Caco-2 (cell line): ENCODE data around the gene TIMP3. TPM values are rescaled to one million over a fixed set of nuclear protein-coding genes. Genes with fewer than 3 reads are reported as not detected.
"Not testable (repeated sequence)": the region's sequence is repeated elsewhere in the genome, so short reads cannot be mapped to it uniquely, and the experiment has no call there.

Experiments used
- BruUV-seq: library from RNA; stranded (reverse); fragments of 400-500 nt; replicated peaks from 2 replicates; lab custom pipeline; 2021; lab: Mats Ljungman, UMichigan
- CTCF ChIA-PET: fragments of 300-600 bp; sonication (Branson Sonifier 250); formaldehyde crosslinking; loops from one replicate; lab custom pipeline; 2022; ENCODE audit warnings: antibody characterized with exemption; lab: Charles Lee
- POLR2A ChIA-PET: fragments of 300-600 bp; sonication (Branson Sonifier 250); formaldehyde crosslinking; loops from one replicate; lab custom pipeline; 2022; ENCODE audit warnings: antibody characterized with exemption; lab: Charles Lee
- DNase-seq, 2 experiments: peaks; one replicate each; pipeline versions ENCODE4 v3.0.0 to v3.0.0-alpha.2; 2020 to 2022
- H3K27me3 ChIP-seq: replicated peaks from 2 replicates; pipeline ENCODE4 v1.6.0; 2011; ENCODE audit warnings: low read length; ENCODE audit not compliant: control insufficient read depth, insufficient read depth
- H3K36me3 ChIP-seq: 2 replicates; pipeline ENCODE4 v1.5.1; 2011; ENCODE audit warnings: low read length; ENCODE audit not compliant: control insufficient read depth, insufficient read depth
- H3K4me1 ChIP-seq: fragments of 250-450 bp; sonication (Bioruptor Pico); 2 replicates; pipeline ENCODE4 v1.5.1; 2020; ENCODE audit warnings: mild to moderate bottlenecking
- H3K4me3 ChIP-seq: 2 replicates; pipeline ENCODE4 v1.5.1; 2011; ENCODE audit warnings: low read depth, mild to moderate bottlenecking, control low read depth, low read length
- H3K9me3 ChIP-seq: fragments of 250-450 bp; sonication (Bioruptor Pico); 2 replicates; pipeline ENCODE4 v1.5.1; 2020; ENCODE audit warnings: mild to moderate bottlenecking, moderate library complexity
- H3K27ac Mint-ChIP-seq: one replicate; pipeline ENCODE4 v1.8.0; 2022; ENCODE audit warnings: mixed read lengths; ENCODE audit not compliant: unreplicated experiment
- H3K27me3 Mint-ChIP-seq: one replicate; pipeline ENCODE4 v1.8.0; 2022; ENCODE audit warnings: mixed read lengths; ENCODE audit not compliant: insufficient read depth, unreplicated experiment
- H3K36me3 Mint-ChIP-seq: one replicate; pipeline ENCODE4 v1.8.0; 2022; ENCODE audit warnings: mild to moderate bottlenecking, mixed read lengths; ENCODE audit not compliant: insufficient read depth, unreplicated experiment
- H3K4me1 Mint-ChIP-seq: one replicate; pipeline ENCODE4 v1.8.0; 2022; ENCODE audit warnings: low read depth, mixed read lengths; ENCODE audit not compliant: unreplicated experiment
- H3K4me3 Mint-ChIP-seq: one replicate; pipeline ENCODE4 v1.8.0; 2022; ENCODE audit warnings: mild to moderate bottlenecking, moderate library complexity, mixed read lengths; ENCODE audit not compliant: unreplicated experiment
- H3K9me3 Mint-ChIP-seq: one replicate; pipeline ENCODE4 v1.8.0; 2022; ENCODE audit warnings: mixed read lengths; ENCODE audit not compliant: unreplicated experiment
- CTCF ChIP-seq, 2 experiments: fragments of 200-600 bp in 1 of 2; IDR thresholded peaks; 1 replicate in 1 of 2; 2 replicates in 1 of 2; pipeline versions ENCODE4 v1.5.1 to v1.8.0; 2011 to 2022; ENCODE audit warnings: antibody characterized with exemption in 1 of 2, control low read depth in 1 of 2, inconsistent platforms in 1 of 2, low read depth in 1 of 2, low read length in 1 of 2, mild to moderate bottlenecking in 1 of 2, moderate library complexity in 1 of 2; ENCODE audit not compliant: insufficient read depth in 1 of 2, severe bottlenecking in 1 of 2, unreplicated experiment in 1 of 2
- intact Hi-C: fragments of 100-400 bp; cut with micrococcal nuclease; formaldehyde crosslinking; loops from one replicate; pipeline ENCODE4 v1.10.0; 2022; ENCODE audit not compliant: unreplicated experiment
- total RNA-seq: library from RNA; stranded (reverse); gene quantifications from 2 replicates; pipeline ENCODE4 v1.2.3, GENCODE V29; 2022

TIMP3 gene
- total RNA-seq, 1 experiment from 2014 or later: 86.4 TPM

- no peaks in the 10 kb centered on the region for H3K27me3 Mint-ChIP-seq
- no peak overlapping the region for H3K4me3 Mint-ChIP-seq
- Histone ChIP-seq H3K4me1 (peaks cover 29% of the 10 kb centered on the region), H3K9me3 (no peaks in the 10 kb centered on the region), H3K27me3 (no peaks in the 10 kb centered on the region), H3K36me3 (no peaks in the 10 kb centered on the region), H3K4me3 (no peak overlapping the region)
- TF ChIP-seq CTCF (IDR thresholded peaks at IDR 0.05; ENCODE audit: insufficient read depth in 1 of 2, low read depth in 1 of 2, low read length in 1 of 2, severe bottlenecking in 1 of 2, unreplicated experiment in 1 of 2): no peak
- no peak for DNase-seq
- POLR2A ChIA-PET: no interaction called here
- peaks cover 15% of the 10 kb centered on the region for H3K9me3 Mint-ChIP-seq
- intact Hi-C loops: no loop called here
- H3K4me1 Mint-ChIP-seq: peaks cover 17% of the 10 kb centered on the region
- H3K27ac Mint-ChIP-seq: peak overlapping the region; percentile 1
- H3K36me3 Mint-ChIP-seq: peaks cover 6% of the 10 kb centered on the region
- BruUV-seq: no TSS peak
- CTCF ChIA-PET: no interaction called here
These were observed 48.5 kb upstream of the TIMP3 start for GRCh38 chr22:32752816-32753520.

DNA sequence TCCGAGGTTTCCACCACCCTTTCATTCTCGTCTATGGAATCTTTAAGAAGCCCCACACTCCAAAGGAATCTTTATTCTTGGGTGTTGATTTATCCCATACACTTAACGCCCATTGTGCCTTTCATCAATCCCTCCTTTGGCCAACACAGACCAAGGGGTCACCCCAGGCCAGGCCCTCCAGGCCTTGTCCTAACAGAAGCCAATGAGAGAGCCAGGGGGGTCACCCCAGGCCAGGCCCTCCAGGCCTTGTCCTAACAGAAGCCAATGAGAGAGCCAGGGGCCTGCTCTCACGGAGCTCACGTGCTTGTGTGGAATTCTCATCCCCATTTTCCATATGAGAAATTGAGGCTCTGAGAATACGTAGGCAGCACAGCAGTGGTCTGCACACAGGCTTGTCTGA lies 47.9 kb upstream of the TIMP3 start:
- Histone ChIP-seq H3K9me3 (no peaks in the 10 kb centered on the region), H3K36me3 (no peaks in the 10 kb centered on the region), H3K27me3 (no peaks in the 10 kb centered on the region), H3K4me3 (no peak overlapping the region), H3K4me1 (peaks cover 29% of the 10 kb centered on the region)
- POLR2A ChIA-PET: no interaction called here
- peaks cover 6% of the 10 kb centered on the region for H3K36me3 Mint-ChIP-seq
- no peak overlapping the region for H3K27ac Mint-ChIP-seq
- peaks cover 17% of the 10 kb centered on the region for H3K4me1 Mint-ChIP-seq
- no peaks in the 10 kb centered on the region for H3K27me3 Mint-ChIP-seq
- intact Hi-C loops: no loop called here
- BruUV-seq: no TSS peak
- no peak overlapping the region for H3K4me3 Mint-ChIP-seq
- DNase-seq: no peak
- no peak for TF ChIP-seq CTCF (IDR thresholded peaks at IDR 0.05; ENCODE audit: insufficient read depth in 1 of 2, low read depth in 1 of 2, low read length in 1 of 2, severe bottlenecking in 1 of 2, unreplicated experiment in 1 of 2)
- CTCF ChIA-PET: no interaction called here
- H3K9me3 Mint-ChIP-seq: peaks cover 15% of the 10 kb centered on the region

DNA sequence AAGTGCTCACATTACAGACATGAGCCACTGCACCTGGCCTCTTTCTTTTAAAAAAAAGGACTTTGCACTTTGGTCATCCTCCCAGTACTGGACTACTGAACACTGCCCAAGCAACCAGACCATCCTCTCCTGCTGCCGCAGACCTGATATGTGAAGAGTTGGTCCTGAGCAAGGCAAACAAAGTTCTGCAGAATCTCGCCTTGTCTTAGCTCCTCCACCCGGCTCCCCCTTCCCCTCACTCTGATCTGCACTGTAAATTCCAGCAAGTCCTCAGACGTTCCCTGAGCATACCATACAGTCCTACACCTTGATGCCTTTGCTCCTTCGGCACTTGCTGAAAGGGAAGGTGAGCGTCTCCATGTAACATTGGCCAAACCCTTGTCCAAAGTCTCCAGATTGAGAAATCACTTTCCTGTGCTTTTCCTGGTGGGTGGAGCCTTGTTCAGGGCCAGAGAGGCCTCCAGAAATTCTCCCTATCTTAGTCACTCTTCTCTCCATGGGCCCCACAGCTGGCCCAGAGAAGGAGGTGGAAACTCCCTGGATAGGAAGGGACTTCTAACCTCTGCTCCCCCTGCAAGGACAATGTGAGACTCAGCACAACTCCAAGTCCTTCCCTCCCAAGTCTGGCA lies 47.0 kb upstream of the TIMP3 start:
- Mint-ChIP-seq H3K27ac (peak overlapping the region; percentile 94), H3K36me3 (peaks cover 6% of the 10 kb centered on the region), H3K27me3 (no peaks in the 10 kb centered on the region), H3K9me3 (peaks cover 15% of the 10 kb centered on the region), H3K4me1 (peaks cover 17% of the 10 kb centered on the region), H3K4me3 (peak overlapping the region; percentile 64)
- TF ChIP-seq CTCF (IDR thresholded peaks at IDR 0.05; ENCODE audit: insufficient read depth in 1 of 2, low read depth in 1 of 2, low read length in 1 of 2, severe bottlenecking in 1 of 2, unreplicated experiment in 1 of 2): no peak
- no TSS peak for BruUV-seq
- peak; percentile 64 to 77 for DNase-seq
- Histone ChIP-seq H3K9me3 (no peaks in the 10 kb centered on the region), H3K27me3 (no peaks in the 10 kb centered on the region), H3K4me1 (peaks cover 29% of the 10 kb centered on the region), H3K36me3 (no peaks in the 10 kb centered on the region), H3K4me3 (no peak overlapping the region)
- POLR2A ChIA-PET: no interaction called here
- CTCF ChIA-PET: no interaction called here
- intact Hi-C loops: no loop called here

DNA sequence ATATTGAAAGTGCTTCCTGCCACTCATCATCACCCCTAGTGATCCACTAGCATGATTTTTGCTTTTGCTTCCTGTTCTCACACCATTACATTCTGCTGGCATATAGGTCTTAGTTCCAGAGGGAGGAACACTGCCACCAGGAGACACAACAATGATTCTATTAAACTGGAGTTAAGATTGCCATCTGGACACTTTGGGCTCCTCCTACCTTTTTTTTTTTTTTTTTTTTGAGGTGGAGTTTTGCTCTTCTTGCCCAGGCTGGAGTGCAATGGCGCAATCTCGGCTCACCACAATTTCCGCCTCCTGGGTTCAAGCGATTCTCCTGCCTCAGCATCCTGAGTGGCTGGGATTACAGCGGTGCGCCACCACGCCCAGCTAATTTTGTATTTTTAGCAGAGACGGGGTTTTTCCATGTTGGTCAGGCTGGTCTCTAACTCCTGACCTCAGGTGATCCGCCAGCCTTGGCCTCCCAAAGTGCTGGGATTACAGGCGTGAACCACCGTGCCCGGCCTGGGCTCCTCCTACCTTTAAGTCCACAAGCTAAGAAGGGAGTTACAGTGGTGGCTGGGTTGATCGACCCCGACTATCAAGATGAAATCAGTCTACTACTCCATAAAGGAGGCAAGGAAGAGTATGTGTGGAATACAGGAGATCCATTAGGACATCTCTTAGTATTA lies 44.3 kb upstream of the TIMP3 start:
- H3K4me1 Mint-ChIP-seq: peaks cover 17% of the 10 kb centered on the region
- H3K9me3 ChIP-seq, H3K27ac Mint-ChIP-seq, DNase-seq, intact Hi-C loops, H3K4me3 Mint-ChIP-seq, H3K4me3 ChIP-seq, BruUV-seq, H3K27me3 Mint-ChIP-seq, H3K36me3 ChIP-seq, H3K27me3 ChIP-seq, POLR2A ChIA-PET, CTCF ChIA-PET, H3K36me3 Mint-ChIP-seq: not testable (repeated sequence)
- peaks cover 29% of the 10 kb centered on the region for H3K4me1 ChIP-seq
- H3K9me3 Mint-ChIP-seq: peaks cover 15% of the 10 kb centered on the region
